ENCODE measurements around the gene AK5.

The AK5 gene

GRCh38 chr1:77542813-77543420 lies 261.1 kb downstream of the AK5 start:
- Histone ChIP-seq H3K4me1 (ENCODE audit: control insufficient read depth, insufficient read depth, low read length) (0 out of 2 replicates have a peak, but pooled peaks cover 5% of the 10 kb centered on the region), H3K27me3 (ENCODE audit: control insufficient read depth, insufficient read depth, low read length) (no peaks in the 10 kb centered on the region), H3K9ac (ENCODE audit: low read length) (no peak overlapping the region), H3K36me3 (ENCODE audit: control insufficient read depth, insufficient read depth, low read length) (no peaks in the 10 kb centered on the region), H3K4me3 (ENCODE audit: low read depth, low read length) (no peak overlapping the region), H3K9me3 (ENCODE audit: control insufficient read depth, insufficient read depth, low read depth, low read length) (no peaks in the 10 kb centered on the region), H3K27ac (ENCODE audit: low read depth, low read length) (no peak overlapping the region)

- Histone ChIP-seq H3K4me3 (ENCODE audit: low read depth, low read length) (no peak overlapping the region), H3K36me3 (ENCODE audit: control insufficient read depth, insufficient read depth, low read length) (no peaks in the 10 kb centered on the region), H3K27me3 (ENCODE audit: control insufficient read depth, insufficient read depth, low read length) (no peaks in the 10 kb centered on the region), H3K4me1 (ENCODE audit: control insufficient read depth, insufficient read depth, low read length) (0 out of 2 replicates have a peak, but pooled peaks cover 5% of the 10 kb centered on the region), H3K9me3 (ENCODE audit: control insufficient read depth, insufficient read depth, low read depth, low read length) (no peaks in the 10 kb centered on the region), H3K9ac (ENCODE audit: low read length) (no peak overlapping the region), H3K27ac (ENCODE audit: low read depth, low read length) (no peak overlapping the region)
Observed at GRCh38 chr1:77543822-77544448, 262.1 kb downstream of the AK5 start.

- Histone ChIP-seq H3K27me3 (ENCODE audit: control insufficient read depth, insufficient read depth, low read length) (no peaks in the 10 kb centered on the region), H3K9ac (ENCODE audit: low read length) (no peak overlapping the region), H3K4me1 (ENCODE audit: control insufficient read depth, insufficient read depth, low read length) (0 out of 2 replicates have a peak, but pooled peaks cover 3% of the 10 kb centered on the region), H3K9me3 (ENCODE audit: control insufficient read depth, insufficient read depth, low read depth, low read length) (no peaks in the 10 kb centered on the region), H3K27ac (ENCODE audit: low read depth, low read length) (no peak overlapping the region), H3K36me3 (ENCODE audit: control insufficient read depth, insufficient read depth, low read length) (no peaks in the 10 kb centered on the region), H3K4me3 (ENCODE audit: low read depth, low read length) (no peak overlapping the region)
Observed at GRCh38 chr1:77544845-77545244, 263.0 kb downstream of the AK5 start.

GRCh38 chr1:77545970-77546369 lies 264.2 kb downstream of the AK5 start:
- H3K4me3 ChIP-seq (ENCODE audit: low read depth, low read length), result no peak overlapping the region
- H3K27me3 ChIP-seq (ENCODE audit: control insufficient read depth, insufficient read depth, low read length), result no peaks in the 10 kb centered on the region
- H3K9me3 ChIP-seq (ENCODE audit: control insufficient read depth, insufficient read depth, low read depth, low read length), result no peaks in the 10 kb centered on the region
- H3K36me3 ChIP-seq (ENCODE audit: control insufficient read depth, insufficient read depth, low read length), result no peaks in the 10 kb centered on the region
- no peak overlapping the region for H3K9ac ChIP-seq (ENCODE audit: low read length)
- no peak overlapping the region for H3K27ac ChIP-seq (ENCODE audit: low read depth, low read length)
- 0 out of 2 replicates have a peak, but pooled peaks cover 3% of the 10 kb centered on the region for H3K4me1 ChIP-seq (ENCODE audit: control insufficient read depth, insufficient read depth, low read length)

- no peaks in the 10 kb centered on the region for H3K36me3 ChIP-seq (ENCODE audit: control insufficient read depth, insufficient read depth, low read length)
Observed at GRCh38 chr1:77546890-77547289, 265.1 kb downstream of the AK5 start.

GRCh38 chr1:77548285-77548684 lies 266.5 kb downstream of the AK5 start:
- no peak overlapping the region for H3K4me3 ChIP-seq (ENCODE audit: low read depth, low read length)
- no peak overlapping the region for H3K9ac ChIP-seq (ENCODE audit: low read length)
- H3K36me3 ChIP-seq (ENCODE audit: control insufficient read depth, insufficient read depth, low read length), result no peaks in the 10 kb centered on the region
- H3K9me3 ChIP-seq (ENCODE audit: control insufficient read depth, insufficient read depth, low read depth, low read length), result no peaks in the 10 kb centered on the region
- 0 out of 2 replicates have a peak, but pooled peaks cover 3% of the 10 kb centered on the region for H3K4me1 ChIP-seq (ENCODE audit: control insufficient read depth, insufficient read depth, low read length)
- H3K27ac ChIP-seq (ENCODE audit: low read depth, low read length), result no peak overlapping the region
- no peaks in the 10 kb centered on the region for H3K27me3 ChIP-seq (ENCODE audit: control insufficient read depth, insufficient read depth, low read length)

More at GRCh38 chr1:77546890-77547289, 265.1 kb downstream of the AK5 start:
- no peaks in the 10 kb centered on the region for H3K9me3 ChIP-seq (ENCODE audit: control insufficient read depth, insufficient read depth, low read depth, low read length)
- H3K27me3 ChIP-seq (ENCODE audit: control insufficient read depth, insufficient read depth, low read length), result no peaks in the 10 kb centered on the region
- H3K4me3 ChIP-seq (ENCODE audit: low read depth, low read length), result no peak overlapping the region
- H3K9ac ChIP-seq (ENCODE audit: low read length), result no peak overlapping the region
- no peak overlapping the region for H3K27ac ChIP-seq (ENCODE audit: low read depth, low read length)
- 0 out of 2 replicates have a peak, but pooled peaks cover 3% of the 10 kb centered on the region for H3K4me1 ChIP-seq (ENCODE audit: control insufficient read depth, insufficient read depth, low read length)

GRCh38 chr1:77550135-77550534 lies 268.3 kb downstream of the AK5 start:
- 0 out of 2 replicates have a peak, but pooled peaks cover 3% of the 10 kb centered on the region for H3K4me1 ChIP-seq (ENCODE audit: control insufficient read depth, insufficient read depth, low read length)
- H3K4me3 ChIP-seq (ENCODE audit: low read depth, low read length), result no peak overlapping the region

GRCh38 chr1:77552626-77553025 lies 270.8 kb downstream of the AK5 start:
- Histone ChIP-seq H3K27me3 (ENCODE audit: control insufficient read depth, insufficient read depth, low read length) (no peaks in the 10 kb centered on the region), H3K4me1 (ENCODE audit: control insufficient read depth, insufficient read depth, low read length) (no peaks in the 10 kb centered on the region), H3K4me3 (ENCODE audit: low read depth, low read length) (no peak overlapping the region), H3K9me3 (ENCODE audit: control insufficient read depth, insufficient read depth, low read depth, low read length) (no peaks in the 10 kb centered on the region), H3K9ac (ENCODE audit: low read length) (no peak overlapping the region), H3K36me3 (ENCODE audit: control insufficient read depth, insufficient read depth, low read length) (no peaks in the 10 kb centered on the region), H3K27ac (ENCODE audit: low read depth, low read length) (no peak overlapping the region)

More at GRCh38 chr1:77550135-77550534, 268.3 kb downstream of the AK5 start:
- H3K9ac ChIP-seq (ENCODE audit: low read length), result no peak overlapping the region
- H3K27ac ChIP-seq (ENCODE audit: low read depth, low read length), result no peak overlapping the region
- no peaks in the 10 kb centered on the region for H3K36me3 ChIP-seq (ENCODE audit: control insufficient read depth, insufficient read depth, low read length)
- H3K27me3 ChIP-seq (ENCODE audit: control insufficient read depth, insufficient read depth, low read length), result no peaks in the 10 kb centered on the region
- H3K9me3 ChIP-seq (ENCODE audit: control insufficient read depth, insufficient read depth, low read depth, low read length), result no peaks in the 10 kb centered on the region

GRCh38 chr1:77553568-77554291 lies 271.9 kb downstream of the AK5 start:
- no peak overlapping the region for H3K4me3 ChIP-seq (ENCODE audit: low read depth, low read length)
- H3K27ac ChIP-seq (ENCODE audit: low read depth, low read length), result no peak overlapping the region
- no peaks in the 10 kb centered on the region for H3K36me3 ChIP-seq (ENCODE audit: control insufficient read depth, insufficient read depth, low read length)
- H3K9me3 ChIP-seq (ENCODE audit: control insufficient read depth, insufficient read depth, low read depth, low read length), result no peaks in the 10 kb centered on the region
- no peaks in the 10 kb centered on the region for H3K4me1 ChIP-seq (ENCODE audit: control insufficient read depth, insufficient read depth, low read length)
- H3K9ac ChIP-seq (ENCODE audit: low read length), result no peak overlapping the region
- no peaks in the 10 kb centered on the region for H3K27me3 ChIP-seq (ENCODE audit: control insufficient read depth, insufficient read depth, low read length)

GRCh38 chr1:77556045-77556444 lies 274.2 kb downstream of the AK5 start:
- H3K4me1 ChIP-seq (ENCODE audit: control insufficient read depth, insufficient read depth, low read length), result no peaks in the 10 kb centered on the region
- H3K36me3 ChIP-seq (ENCODE audit: control insufficient read depth, insufficient read depth, low read length), result no peaks in the 10 kb centered on the region
- H3K27ac ChIP-seq (ENCODE audit: low read depth, low read length), result no peak overlapping the region
- no peak overlapping the region for H3K4me3 ChIP-seq (ENCODE audit: low read depth, low read length)
- H3K9ac ChIP-seq (ENCODE audit: low read length), result no peak overlapping the region
- no peaks in the 10 kb centered on the region for H3K9me3 ChIP-seq (ENCODE audit: control insufficient read depth, insufficient read depth, low read depth, low read length)
- no peaks in the 10 kb centered on the region for H3K27me3 ChIP-seq (ENCODE audit: control insufficient read depth, insufficient read depth, low read length)

GRCh38 chr1:77557053-77557452 lies 275.2 kb downstream of the AK5 start:
- H3K36me3 ChIP-seq (ENCODE audit: control insufficient read depth, insufficient read depth, low read length), result no peaks in the 10 kb centered on the region
- H3K4me3 ChIP-seq (ENCODE audit: low read depth, low read length), result no peak overlapping the region
- no peaks in the 10 kb centered on the region for H3K27me3 ChIP-seq (ENCODE audit: control insufficient read depth, insufficient read depth, low read length)
- no peaks in the 10 kb centered on the region for H3K4me1 ChIP-seq (ENCODE audit: control insufficient read depth, insufficient read depth, low read length)
- H3K9ac ChIP-seq (ENCODE audit: low read length), result no peak overlapping the region
- no peaks in the 10 kb centered on the region for H3K9me3 ChIP-seq (ENCODE audit: control insufficient read depth, insufficient read depth, low read depth, low read length)
- H3K27ac ChIP-seq (ENCODE audit: low read depth, low read length), result no peak overlapping the region

All from HUES6 (cell line).